IMR-90 (cell line): ENCODE results near the gene MCUR1. TPM values are rescaled to one million over a fixed set of nuclear protein-coding genes. Genes with fewer than 3 reads are reported as not detected.

Experiments used
- ATAC-seq: fragments of 200-7000 bp; cut with Tn5 transposase; 2 replicates; pipeline ENCODE4 v1.9.1; 2020; ENCODE audit warnings: low read depth, mild to moderate bottlenecking, moderate library complexity
- BruUV-seq: library from RNA; stranded (reverse); fragments of 400-500 nt; replicated peaks from 2 replicates; lab custom pipeline; 2021; lab: Mats Ljungman, UMichigan
- CTCF ChIA-PET: fragments of 300-600 bp; formaldehyde crosslinking; extraction: SDS; loops from one replicate; lab custom pipeline; 2021; ENCODE audit warnings: antibody characterized with exemption; lab: Yijun Ruan, JAX
- POLR2A ChIA-PET: fragments of 300-600 bp; sonication (Branson Sonifier 250); formaldehyde crosslinking; loops from one replicate; lab custom pipeline; 2022; ENCODE audit warnings: antibody characterized with exemption; ENCODE audit not compliant: unreplicated experiment; lab: Charles Lee
- DNase-seq: peaks from one replicate; pipeline ENCODE4 v3.0.0; 2013
- H2AFZ ChIP-seq: replicated peaks from 2 replicates; pipeline ENCODE3; 2013; ENCODE audit warnings: low read length, mild to moderate bottlenecking; ENCODE audit not compliant: poor library complexity
- H2AK5ac ChIP-seq: 2 replicates; pipeline ENCODE4 v1.6.1; 2013; ENCODE audit warnings: low read depth, low read length, inconsistent platforms
- H2AK9ac ChIP-seq: replicated peaks from 2 replicates; pipeline ENCODE3; 2013; ENCODE audit warnings: mild to moderate bottlenecking, low read depth, low read length, moderate library complexity; ENCODE audit not compliant: poor library complexity
- H2BK120ac ChIP-seq: 2 replicates; pipeline ENCODE4 v1.6.1; 2013; ENCODE audit warnings: low read depth, low read length, inconsistent platforms
- H2BK15ac ChIP-seq: 3 replicates; pipeline ENCODE4 v1.6.1; 2013; ENCODE audit warnings: low read depth, low read length, inconsistent platforms
- H2BK20ac ChIP-seq: 2 replicates; pipeline ENCODE4 v1.6.1; 2013; ENCODE audit warnings: low read depth, mild to moderate bottlenecking, inconsistent platforms, low read length, moderate library complexity
- H2BK5ac ChIP-seq: 2 replicates; pipeline ENCODE4 v1.6.1; 2013; ENCODE audit warnings: mild to moderate bottlenecking, low read depth, low read length, inconsistent platforms; ENCODE audit not compliant: poor library complexity, severe bottlenecking
- H3K14ac ChIP-seq: replicated peaks from 2 replicates; pipeline ENCODE4 v1.6.1; 2013; ENCODE audit warnings: low read depth, low read length, inconsistent platforms
- H3K18ac ChIP-seq: 2 replicates; pipeline ENCODE4 v1.6.1; 2013; ENCODE audit warnings: low read depth, low read length, control low read depth
- H3K23ac ChIP-seq: 2 replicates; pipeline ENCODE4 v1.6.1; 2013; ENCODE audit warnings: low read depth, low read length, inconsistent platforms
- H3K27ac ChIP-seq: 2 replicates; pipeline ENCODE4 v1.5.1; 2013; ENCODE audit warnings: mild to moderate bottlenecking, control low read depth, low read length; ENCODE audit not compliant: insufficient read depth
- H3K27me3 ChIP-seq: 2 replicates; pipeline ENCODE4 v1.6.1; 2013; ENCODE audit warnings: low read length; ENCODE audit not compliant: control insufficient read depth, insufficient read depth
- H3K36me3 ChIP-seq: 2 replicates; pipeline ENCODE4 v1.6.1; 2013; ENCODE audit warnings: low read length, mixed read lengths; ENCODE audit not compliant: control insufficient read depth, insufficient read depth
- H3K4ac ChIP-seq: 2 replicates; pipeline ENCODE4 v1.6.1; 2013; ENCODE audit warnings: low read depth, low read length, inconsistent platforms
- H3K4me1 ChIP-seq: 2 replicates; pipeline ENCODE4 v1.6.1; 2013; ENCODE audit warnings: low read length, mixed read lengths; ENCODE audit not compliant: control insufficient read depth, insufficient read depth
- H3K4me2 ChIP-seq: 2 replicates; pipeline ENCODE4 v1.6.1; 2013; ENCODE audit warnings: low read depth, mild to moderate bottlenecking, control low read depth, low read length, moderate library complexity
- H3K4me3 ChIP-seq: 2 replicates; pipeline ENCODE4 v1.5.1; 2013; ENCODE audit warnings: low read depth, mild to moderate bottlenecking, control low read depth, low read length, moderate library complexity; ENCODE audit not compliant: insufficient read depth
- H3K56ac ChIP-seq: 2 replicates; pipeline ENCODE4 v1.6.1; 2013; ENCODE audit warnings: low read length, inconsistent platforms; ENCODE audit not compliant: insufficient read depth; ENCODE audit errors: extremely low read depth
- H3K79me1 ChIP-seq, 2 experiments: 2 replicates each; pipeline ENCODE4 v1.6.1; 2013; ENCODE audit warnings: low read length in 2 of 2, inconsistent platforms in 1 of 2, low read depth in 1 of 2
- H3K9ac ChIP-seq: 2 replicates; pipeline ENCODE4 v1.6.1; 2013; ENCODE audit warnings: low read depth, low read length, control low read depth
- H3K9me1 ChIP-seq: 2 replicates; pipeline ENCODE4 v1.6.1; 2013; ENCODE audit warnings: low read length, inconsistent platforms; ENCODE audit not compliant: insufficient read depth
- H3K9me3 ChIP-seq: 2 replicates; pipeline ENCODE4 v1.6.1; 2013; ENCODE audit warnings: low read length; ENCODE audit not compliant: control insufficient read depth, insufficient read depth
- H4K20me1 ChIP-seq: 2 replicates; pipeline ENCODE4 v1.6.1; 2013; ENCODE audit warnings: low read length, inconsistent platforms; ENCODE audit not compliant: insufficient read depth
- H4K5ac ChIP-seq: 2 replicates; pipeline ENCODE4 v1.6.1; 2013; ENCODE audit warnings: mild to moderate bottlenecking, low read depth, low read length, control low read depth
- H4K8ac ChIP-seq, 2 experiments: 2 replicates each; pipeline ENCODE4 v1.6.1; 2013; ENCODE audit warnings: low read depth in 2 of 2, low read length in 2 of 2, control low read depth in 1 of 2, inconsistent platforms in 1 of 2
- H4K91ac ChIP-seq: 2 replicates; pipeline ENCODE4 v1.6.1; 2013; ENCODE audit warnings: low read depth, low read length, inconsistent platforms; ENCODE audit not compliant: insufficient read depth
- CEBPB ChIP-seq: IDR thresholded peaks from 2 replicates; pipeline ENCODE4 v1.6.1; 2012; ENCODE audit warnings: low read depth, low read length, improper control_type of control experiment
- CHD1 ChIP-seq: IDR thresholded peaks from 2 replicates; pipeline ENCODE4 v1.6.1; 2012; ENCODE audit warnings: low read depth, low read length, improper control_type of control experiment
- ELK1 ChIP-seq: fragments of 150-350 bp; IDR thresholded peaks from 2 replicates; pipeline ENCODE4 v1.6.1; 2016; ENCODE audit warnings: low read depth, mild to moderate bottlenecking, low read length, moderate library complexity, borderline replicate concordance
- MAZ ChIP-seq: IDR thresholded peaks from 2 replicates; pipeline ENCODE4 v1.6.1; 2012; ENCODE audit warnings: low read depth, mild to moderate bottlenecking, low read length, improper control_type of control experiment, moderate library complexity, borderline replicate concordance
- MXI1 ChIP-seq: IDR thresholded peaks from 2 replicates; pipeline ENCODE4 v1.6.1; 2012; ENCODE audit warnings: low read depth, mild to moderate bottlenecking, low read length, moderate library complexity, borderline replicate concordance
- NFE2L2 ChIP-seq: fragments of 150-350 bp; IDR thresholded peaks from 2 replicates; pipeline ENCODE4 v1.6.1; 2016; ENCODE audit warnings: low read depth, mild to moderate bottlenecking, low read length
- POLR2A ChIP-seq: IDR thresholded peaks from 2 replicates; pipeline ENCODE4 v1.6.1; 2012; ENCODE audit warnings: mild to moderate bottlenecking, low read depth, low read length
- RFX5 ChIP-seq: IDR thresholded peaks from 2 replicates; pipeline ENCODE4 v1.8.0; 2012; ENCODE audit warnings: low read depth, mild to moderate bottlenecking, low read length, moderate library complexity
- SMC3 ChIP-seq: fragments of 150-350 bp; IDR thresholded peaks from 2 replicates; pipeline ENCODE4 v1.6.1; 2016; ENCODE audit warnings: low read depth, mild to moderate bottlenecking, antibody characterized with exemption, low read length, moderate library complexity
- USF2 ChIP-seq: fragments of 150-350 bp; IDR thresholded peaks from 2 replicates; pipeline ENCODE4 v1.6.1; 2017; ENCODE audit warnings: mild to moderate bottlenecking, antibody characterized with exemption, low read length, low read depth
- WGBS, 2 experiments: methylation state at CpG; one replicate each; pipeline versions ENCODE4 v1.1.5 to v1.1.7; 2013; ENCODE audit warnings: missing lambda C conversion rate in 2 of 2; ENCODE audit not compliant: insufficient read length in 1 of 2; ENCODE audit errors: extremely low coverage in 2 of 2; 5-methylcytosine and 5-hydroxymethylcytosine counted together
- dilution Hi-C: fragments of 300-500 bp; cut with HindIII; formaldehyde crosslinking; loops from one replicate; pipeline ENCODE4 v1.14.3; 2018; ENCODE audit warnings: low sequenced_read_pairs; ENCODE audit not compliant: unreplicated experiment
- in situ Hi-C: fragments of 300-500 bp; cut with MboI; formaldehyde crosslinking; loops from 3 replicates; pipeline ENCODE4 v1.14.3; 2019; ENCODE audit warnings: low sequenced_read_pairs, inconsistent platforms, mixed read lengths
- intact Hi-C: fragments of 100-400 bp; cut with micrococcal nuclease; formaldehyde crosslinking; loops from 2 replicates; pipeline ENCODE4 v1.10.0; 2022
- polyA plus RNA-seq, 3 experiments: library from polyadenylated mRNA; depleted of rRNA; stranded (reverse); fragments of >200 nt; gene quantifications; 2 replicates each; pipeline ENCODE4 v1.2.3, GENCODE V29; 2012; ENCODE audit warnings: low replicate concordance in 1 of 3
- total RNA-seq: library from RNA; depleted of rRNA; stranded (reverse); fragments of >200 nt; gene quantifications from 2 replicates; pipeline ENCODE4 v1.2.3, GENCODE V29; 2012

The MCUR1 gene
- total and polyA plus RNA-seq, 2 of the 4 experiments (the other 2 are of a cell fraction), result 4.1 to 6.5 TPM

GRCh38 chr6:13800615-13801014 is 13.7 kb downstream of the MCUR1 start:
- no peak overlapping the region for H2AK5ac ChIP-seq
- in situ Hi-C loops, result no loop called here

More at GRCh38 chr6:13800615-13801014, 13.7 kb downstream of the MCUR1 start:
- Histone ChIP-seq H3K36me3 (peaks cover 12% of the 10 kb centered on the region), H3K4ac (no peak overlapping the region), H2AK9ac (no peak overlapping the region), H3K27ac (no peak overlapping the region), H2BK15ac (no peak overlapping the region), H3K27me3 (no peaks in the 10 kb centered on the region), H3K9me1 (no peaks in the 10 kb centered on the region), H2AFZ (no peak overlapping the region), H3K4me1 (no peaks in the 10 kb centered on the region), H4K20me1 (no peaks in the 10 kb centered on the region), H3K9me3 (no peaks in the 10 kb centered on the region), H2BK5ac (no peak overlapping the region), H4K5ac (no peak overlapping the region), H3K9ac (no peak overlapping the region), H4K8ac (no peak overlapping the region), H3K79me1 (peaks cover 0 to 8% of the 10 kb centered on the region in 2 experiments; a peak in 2 of 4 replicates), H3K56ac (no peak overlapping the region), H3K23ac (no peak overlapping the region), H3K4me2 (no peak overlapping the region), H3K4me3 (no peak overlapping the region), H2BK120ac (no peak overlapping the region), H4K91ac (no peak overlapping the region), H3K18ac (no peak overlapping the region), H3K14ac (no peak overlapping the region), H2BK20ac (no peak overlapping the region)
- POLR2A ChIA-PET, result no interaction called here
- BruUV-seq, result no TSS peak
- TF ChIP-seq MAZ (no peak), NFE2L2 (no peak), SMC3 (no peak), RFX5 (no peak), CEBPB (no peak), POLR2A (no peak), ELK1 (no peak), CHD1 (no peak), MXI1 (no peak), USF2 (no peak)
- ATAC-seq, result no peak
- CTCF ChIA-PET, result no interaction called here
- intact Hi-C loops, result no loop called here
- dilution Hi-C loops, result no loop called here
- no peak for DNase-seq
- no CpG with 5 or more reads among the region's 3 CpGs for WGBS, 2 experiments
